Ureter (tissue), 1 donor: ENCODE data around the gene PGAM5. TPM values are rescaled to one million over a fixed set of nuclear protein-coding genes. Genes with fewer than 3 reads are reported as not detected.

Source experiments
- DNase-seq: peaks from one replicate; pipeline ENCODE4 v3.0.0-alpha.2; 2020; ENCODE audit warnings: low spot score
- total RNA-seq: library from RNA; stranded (reverse); gene quantifications from one replicate; pipeline ENCODE4 v1.2.4, GENCODE V29; 2023
- donor health status: DM: yes; HTN: yes; CAD: no.

Gene PGAM5
- total RNA-seq: 43.0 TPM

- DNase-seq: peak; percentile 79
These were observed at the start of gene PGAM5 for GRCh38 chr12:132710405-132711079. Gene PGAM5 (plus strand): TSS chr12:132710842. CDS start chr12:132710877, 35 bp downstream.

DNA sequence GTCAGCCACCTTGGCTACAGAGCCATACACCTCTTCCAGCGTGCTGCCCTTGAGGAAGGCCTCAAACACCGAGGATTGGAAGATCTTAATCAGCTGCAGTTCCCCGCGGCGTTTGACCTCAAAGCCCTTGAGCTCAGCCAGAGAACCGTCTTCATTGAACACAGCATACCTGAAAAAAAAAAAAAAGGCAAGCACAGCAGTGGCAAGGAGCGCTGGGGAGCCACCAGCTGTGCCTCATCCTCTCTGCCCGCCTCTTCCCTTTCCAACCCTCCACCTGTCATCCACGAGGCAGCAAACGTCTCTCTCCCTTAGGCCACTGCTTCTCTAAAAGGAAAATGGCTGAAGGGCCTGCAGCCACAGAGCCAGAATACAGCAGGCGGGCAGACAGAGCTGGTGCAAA lies 49.6 kb upstream of the PGAM5 start:
- DNase-seq: no peak

DNA sequence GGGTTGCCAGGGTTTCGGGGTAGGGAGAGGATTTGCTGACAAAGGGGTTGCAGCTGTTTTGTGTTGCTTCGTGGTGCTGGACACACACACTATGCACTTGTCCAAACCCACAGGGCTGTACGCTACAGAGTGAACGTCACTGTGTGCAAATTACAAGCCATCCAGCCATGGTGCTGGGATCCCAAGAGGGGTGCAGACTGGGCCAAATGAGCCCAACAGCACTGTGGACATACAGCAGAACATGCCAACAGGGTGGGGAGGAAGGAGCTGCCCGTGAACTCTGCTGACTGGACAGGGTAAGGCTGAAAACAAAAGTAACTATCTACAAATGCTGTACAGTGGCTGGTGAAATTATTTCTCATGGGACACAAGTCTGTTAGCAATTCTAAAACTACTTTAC lies 48.7 kb upstream of the PGAM5 start:
- no peak for DNase-seq

DNA sequence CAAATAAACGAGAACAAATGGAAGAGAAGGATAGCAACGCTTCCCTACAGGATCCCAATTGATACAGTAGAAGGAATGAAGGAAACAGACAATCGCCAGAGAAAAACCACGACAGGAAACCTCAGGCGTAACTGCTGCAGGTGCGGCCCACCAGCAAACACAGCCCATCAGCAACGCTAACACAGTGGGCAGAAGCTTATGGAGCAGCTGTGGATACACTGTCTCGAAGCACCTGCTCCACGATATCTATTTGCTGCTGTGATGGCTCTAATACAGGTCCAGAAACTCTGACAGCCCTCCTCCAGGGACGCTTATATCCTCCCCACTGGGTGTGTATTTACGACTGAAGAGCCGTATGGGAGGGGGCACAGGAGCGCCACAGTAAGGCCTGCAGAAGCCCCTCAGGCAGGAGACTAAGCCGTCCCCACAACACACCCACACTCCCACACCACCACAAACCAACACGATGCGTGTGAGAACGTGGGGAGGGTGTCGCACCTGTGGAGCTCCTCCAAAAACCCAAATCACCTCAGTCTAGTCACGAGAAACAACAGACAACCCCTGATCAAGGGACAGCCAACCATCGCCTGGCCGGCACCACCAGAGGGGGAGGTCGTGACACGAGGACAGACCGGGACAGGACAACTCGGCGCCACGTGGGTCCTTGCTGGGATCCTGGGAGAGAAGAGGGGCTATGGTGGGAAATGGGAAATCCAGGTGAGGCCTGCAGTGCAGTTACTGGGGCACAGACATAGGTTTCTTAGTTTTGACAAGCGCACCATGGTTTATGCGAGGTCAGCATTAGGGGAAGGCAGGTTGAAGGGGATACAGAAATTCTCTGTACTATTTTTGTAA lies 47.5 kb upstream of the PGAM5 start:
- no peak for DNase-seq

DNA sequence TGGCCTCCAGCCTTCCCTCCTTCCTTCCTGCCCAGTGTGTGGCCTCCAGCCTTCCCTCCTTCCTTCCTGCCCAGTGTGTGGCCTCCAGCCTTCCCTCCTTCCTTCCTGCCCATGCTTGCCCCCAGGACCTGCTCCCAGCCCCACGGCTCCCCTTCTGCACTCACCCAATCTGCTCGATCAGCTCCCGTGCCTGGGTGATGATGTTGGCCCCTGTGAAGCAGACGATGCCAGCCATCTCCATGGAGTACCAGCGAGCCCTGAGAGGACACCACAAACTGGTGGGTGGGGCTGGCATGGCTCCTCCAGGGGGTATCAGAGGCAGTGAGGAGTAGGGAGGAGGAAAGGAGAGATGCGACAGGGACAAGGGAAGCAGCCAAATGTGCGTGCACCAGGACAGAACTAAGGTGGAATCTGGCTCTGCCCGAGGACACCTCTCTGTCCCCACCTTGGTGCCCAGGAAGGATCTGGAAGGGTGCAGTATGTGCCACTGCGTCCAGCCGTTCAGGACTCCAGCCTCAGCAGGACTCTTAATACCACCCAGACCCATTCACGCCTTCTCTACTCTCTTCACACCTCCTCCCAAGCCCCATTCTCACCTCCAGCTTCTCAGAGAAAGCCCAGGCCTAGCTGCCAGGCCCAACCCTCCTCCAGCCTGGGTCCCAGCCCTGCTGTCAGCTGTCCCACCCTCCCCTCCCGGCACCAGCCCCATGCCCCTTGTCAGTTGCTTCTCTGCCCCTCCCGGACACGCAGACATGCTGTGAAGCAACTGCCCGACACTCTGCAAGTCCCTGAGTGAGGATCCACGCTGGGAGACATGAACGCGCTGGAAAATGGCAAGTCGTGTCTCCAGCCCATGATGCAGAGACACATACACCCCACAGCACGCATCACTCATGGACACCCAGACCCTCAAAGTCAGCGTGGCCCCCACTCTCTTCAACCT lies 46.2 kb upstream of the PGAM5 start:
- no peak for DNase-seq

DNA sequence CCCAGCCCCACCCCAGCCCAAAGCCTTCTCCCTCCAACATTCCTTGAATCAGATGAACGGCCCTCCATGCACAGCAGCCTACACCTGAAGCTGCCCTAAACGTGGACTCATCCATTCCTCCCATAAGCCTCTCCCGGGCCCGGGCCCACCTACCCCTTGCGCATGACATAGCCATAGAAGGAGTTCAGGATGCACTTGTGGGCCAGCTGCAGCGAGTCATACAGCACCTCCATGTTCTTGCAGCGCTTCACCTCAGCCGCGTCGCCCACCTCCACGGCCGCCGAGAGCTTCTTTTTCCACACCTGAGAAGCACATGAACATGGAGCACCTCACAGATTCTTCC lies 45.5 kb upstream of the PGAM5 start:
- DNase-seq: no peak

DNA sequence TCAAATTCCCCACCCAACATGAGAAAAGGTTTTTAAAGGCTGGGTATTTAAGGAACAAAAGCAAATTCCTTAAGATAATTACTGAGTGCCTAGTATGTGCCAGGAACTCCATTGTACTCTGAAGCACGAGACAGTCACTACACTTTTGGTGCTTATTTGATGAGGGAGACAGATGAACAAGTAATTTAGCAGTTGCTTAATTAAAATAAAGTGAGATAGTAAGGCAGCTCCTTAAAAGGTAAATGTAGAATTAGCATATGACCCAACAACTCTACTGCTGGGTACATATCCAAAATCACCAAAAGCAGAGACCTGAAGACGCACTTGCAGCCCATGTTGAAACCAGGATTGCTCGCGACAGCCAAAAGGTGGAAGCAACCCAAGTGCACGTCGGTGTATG lies 44.8 kb upstream of the PGAM5 start:
- DNase-seq: no peak

- DNase-seq: no peak
These were observed 42.2 kb upstream of the PGAM5 start for GRCh38 chr12:132668191-132669088.

- DNase-seq: no peak
These were observed 41.3 kb upstream of the PGAM5 start for GRCh38 chr12:132669166-132669879.

DNA sequence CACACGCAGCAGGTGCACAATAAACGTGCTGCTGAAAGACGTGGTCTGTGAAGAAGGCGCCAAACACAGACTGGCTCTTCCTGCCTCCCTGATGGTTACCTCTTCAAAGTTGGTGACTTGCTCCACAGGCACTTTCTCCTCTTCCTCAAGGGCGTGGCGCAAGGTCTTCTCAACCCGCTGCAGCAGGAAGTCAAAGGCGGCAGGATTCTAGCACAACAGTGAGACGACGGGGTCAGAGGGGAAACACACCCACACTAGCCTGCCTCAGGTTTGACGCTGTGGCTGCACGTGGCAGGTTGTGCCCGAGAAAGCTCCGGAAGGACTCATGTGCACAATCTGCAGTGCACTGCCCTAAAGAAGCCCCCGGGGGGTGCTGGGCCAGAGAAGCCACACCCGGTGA lies 38.5 kb upstream of the PGAM5 start:
- no peak for DNase-seq

DNA sequence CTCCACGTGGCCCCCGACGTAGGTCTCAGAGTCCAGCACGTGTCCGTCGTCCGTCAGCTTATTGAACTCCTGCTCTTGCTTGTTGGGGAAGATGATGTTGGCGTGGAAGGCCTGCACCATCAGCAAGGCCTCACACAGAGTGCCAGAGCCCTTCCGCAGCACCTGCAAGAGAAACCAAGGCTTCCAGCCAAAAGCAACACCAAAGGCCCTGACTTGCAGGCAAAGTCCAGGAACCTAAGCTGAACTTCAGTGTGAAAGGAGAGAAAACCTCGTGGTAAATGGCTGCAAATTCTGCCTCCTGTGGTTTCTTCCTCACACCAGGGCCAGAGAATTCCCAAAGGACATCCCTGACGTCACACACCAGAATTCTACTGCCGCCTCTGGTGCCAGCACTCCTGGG lies 38.0 kb upstream of the PGAM5 start:
- no peak for DNase-seq

GRCh38 chr12:132673288-132674179 lies 37.1 kb upstream of the PGAM5 start:
- DNase-seq: no peak

DNA sequence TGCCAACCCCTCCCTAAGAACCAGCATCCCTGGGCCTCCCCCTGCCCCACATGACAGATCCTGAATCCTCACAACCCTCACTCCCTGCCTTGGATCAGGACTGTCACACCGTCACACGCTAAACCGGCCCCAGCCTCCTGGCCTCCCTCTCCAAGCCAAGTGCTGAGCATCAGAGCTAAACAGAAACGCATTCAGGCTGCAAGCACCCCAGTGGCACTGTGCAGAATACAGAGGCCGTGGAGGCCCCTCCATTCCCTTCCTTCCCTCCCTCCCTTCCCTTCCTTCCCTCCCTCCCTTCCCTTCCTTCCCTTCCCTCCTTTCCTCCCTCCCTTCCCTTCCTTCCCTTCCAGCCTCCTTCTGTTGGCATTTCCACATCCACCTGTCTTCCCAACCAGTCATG lies 36.1 kb upstream of the PGAM5 start:
- no peak for DNase-seq

GRCh38 chr12:132675757-132676432 lies 34.7 kb upstream of the PGAM5 start:
- no peak for DNase-seq

- DNase-seq: no peak
These were observed 33.1 kb upstream of the PGAM5 start for GRCh38 chr12:132677492-132677891.

- DNase-seq: no peak
These were observed 25.2 kb upstream of the PGAM5 start for GRCh38 chr12:132685400-132685799.

DNA sequence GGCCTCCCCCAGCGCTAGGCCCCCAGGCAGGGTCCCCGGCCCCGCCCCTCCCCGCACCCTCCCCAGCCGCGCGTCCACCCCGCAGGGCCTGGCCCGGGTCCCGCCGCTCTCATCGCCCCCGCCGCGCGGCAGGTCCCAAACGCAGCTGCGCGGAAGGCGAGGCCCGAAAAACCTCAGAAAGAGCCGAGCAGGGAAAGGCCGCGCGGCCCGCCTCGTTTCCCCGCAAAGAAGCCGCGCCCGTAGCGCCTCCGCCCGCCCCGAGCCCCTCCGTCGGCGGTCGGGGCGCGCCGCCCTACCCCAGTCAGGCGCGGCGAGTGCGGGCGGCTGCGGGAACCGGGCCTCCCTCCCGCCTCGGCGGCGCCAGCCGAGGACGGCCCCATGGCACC lies 23.8 kb upstream of the PGAM5 start:
- no peak for DNase-seq

DNA sequence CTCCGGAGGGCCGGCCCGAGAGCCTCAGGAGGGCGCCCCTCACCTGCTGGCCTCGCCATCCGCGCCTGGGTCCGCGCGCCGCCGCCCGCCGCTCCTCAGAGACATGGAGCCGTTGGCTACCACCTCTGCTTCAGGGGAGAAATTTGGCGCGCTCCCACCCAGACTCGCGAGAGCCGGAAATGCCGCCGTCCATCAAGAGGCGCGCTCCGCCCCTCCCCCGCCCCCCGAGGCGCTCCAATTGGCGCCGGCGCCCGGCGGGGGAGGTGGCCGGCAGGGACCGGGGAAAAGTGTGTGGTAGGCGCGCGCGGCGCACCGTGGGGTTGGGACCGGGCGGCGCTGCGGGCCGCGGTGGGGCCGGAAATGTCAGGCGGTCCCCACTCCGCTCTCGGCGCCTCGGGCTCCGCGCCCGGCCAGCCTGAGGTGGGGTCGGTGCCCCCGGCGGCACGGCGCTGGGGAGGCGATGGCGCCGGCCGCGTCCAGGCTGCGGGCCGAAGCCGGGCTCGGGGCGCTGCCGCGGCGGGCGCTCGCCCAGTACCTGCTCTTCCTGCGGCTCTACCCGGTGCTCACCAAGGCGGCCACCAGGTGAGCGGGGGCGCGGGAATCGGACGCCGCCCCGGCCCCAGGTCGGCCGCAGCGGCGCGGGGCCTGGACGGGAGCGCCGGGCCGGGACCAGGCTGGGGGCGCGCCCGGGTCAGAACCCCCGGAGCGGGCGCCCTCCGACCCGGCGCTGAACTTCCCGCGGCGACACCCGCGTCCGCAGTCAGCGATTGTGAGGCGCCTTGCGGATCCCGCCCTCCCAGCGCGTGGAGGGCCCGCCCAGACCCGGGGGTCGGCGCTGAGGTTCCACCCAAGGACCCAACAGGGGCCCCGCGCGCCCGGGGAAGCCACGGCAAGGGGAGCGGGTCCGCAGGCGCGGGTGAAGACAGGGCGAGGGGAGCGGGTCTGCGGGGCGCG lies 23.2 kb upstream of the PGAM5 start, which contains the start of the genes POLE and PXMP2:
TSS of gene POLE (minus strand) at position 132 of the 954 bp plus-strand sequence. CDS start at position 105, 27 bp downstream.
TSS of gene PXMP2 (plus strand) at position 377 of the 954 bp plus-strand sequence. CDS start at position 461, 84 bp downstream.
- DNase-seq: peak; percentile 95
